SK-N-SH (cell line): ENCODE measurements around the gene FBXO27. TPM values are rescaled to one million over a fixed set of nuclear protein-coding genes. Genes with fewer than 3 reads are reported as not detected.

ENCODE experiments used
- CTCF ChIA-PET: fragments of 300-600, 350-600 bp; formaldehyde crosslinking; extraction: SDS; loops from one replicate; lab custom pipeline; 2021; lab: Yijun Ruan, JAX
- POLR2A ChIA-PET: fragments of 350-600 bp; sonication (Branson Sonifier 250); formaldehyde crosslinking; extraction: SDS; loops from one replicate; lab custom pipeline; 2020; ENCODE audit warnings: antibody characterized with exemption, inconsistent platforms; lab: Yijun Ruan, JAX
- DNase-seq: peaks from one replicate; pipeline ENCODE4 v3.0.0; 2012
- H2AFZ ChIP-seq: fragments of 200-600 bp; sonication (generic); 2 replicates; pipeline ENCODE4 v1.8.1; 2016; ENCODE audit warnings: antibody characterized with exemption, mild to moderate bottlenecking, low read depth
- H3F3A ChIP-seq: fragments of 200-600 bp; sonication (generic); replicated peaks from 2 replicates; pipeline ENCODE3; 2016; ENCODE audit warnings: antibody characterized with exemption, mild to moderate bottlenecking; ENCODE audit not compliant: insufficient read depth
- H3K27ac ChIP-seq, 2 experiments: fragments of 200-500 bp in 1 of 2; fragments of 200-600 bp in 1 of 2; sonication (Bioruptor generic) in 1 of 2; sonication (generic), shearing (Covaris generic) in 1 of 2; 2 replicates each; pipeline versions ENCODE4 v1.5.1 to v1.6.1; 2014 to 2016; ENCODE audit warnings: low read depth in 2 of 2, inconsistent platforms in 1 of 2, low read length in 1 of 2, mild to moderate bottlenecking in 1 of 2, mixed read lengths in 1 of 2
- H3K27me3 ChIP-seq: fragments of 200-600 bp; sonication (generic), shearing (Covaris generic); 2 replicates; pipeline ENCODE4 v1.6.1; 2016; ENCODE audit warnings: mixed run types; ENCODE audit not compliant: insufficient read depth
- H3K36me3 ChIP-seq, 2 experiments: fragments of 200-500 bp in 1 of 2; fragments of 200-600 bp in 1 of 2; sonication (Bioruptor generic) in 1 of 2; sonication (generic) in 1 of 2; replicated peaks in 1 of 2; 2 replicates each; pipeline versions ENCODE3 to v1.5.1; 2014 to 2016; ENCODE audit warnings: low read length in 1 of 2, mild to moderate bottlenecking in 1 of 2; ENCODE audit not compliant: insufficient read depth in 2 of 2, control insufficient read depth in 1 of 2
- H3K4me1 ChIP-seq, 2 experiments: fragments of 200-500 bp in 1 of 2; fragments of 200-600 bp in 1 of 2; sonication (Bioruptor generic) in 1 of 2; sonication (generic), shearing (Covaris generic) in 1 of 2; 2 replicates each; pipeline versions ENCODE4 v1.5.1 to v1.6.1; 2014 to 2016; ENCODE audit warnings: low read depth in 1 of 2, low read length in 1 of 2, mixed run types in 1 of 2; ENCODE audit not compliant: insufficient read depth in 2 of 2, control insufficient read depth in 1 of 2
- H3K4me2 ChIP-seq: fragments of 200-600 bp; sonication (generic), shearing (Covaris generic); 2 replicates; pipeline ENCODE4 v1.6.1; 2017; ENCODE audit warnings: mixed run types
- H3K4me3 ChIP-seq, 2 experiments: fragments of 200-500 bp in 1 of 2; fragments of 200-600 bp in 1 of 2; sonication (Bioruptor generic) in 1 of 2; sonication (generic), shearing (Covaris generic) in 1 of 2; 2 replicates each; pipeline versions ENCODE4 v1.5.1 to v1.8.1; 2014 to 2016; ENCODE audit warnings: low read depth in 2 of 2, inconsistent platforms in 1 of 2, low read length in 1 of 2, mild to moderate bottlenecking in 1 of 2, mixed read lengths in 1 of 2, moderate library complexity in 1 of 2
- H3K79me2 ChIP-seq: fragments of 200-600 bp; sonication (generic); 2 replicates; pipeline ENCODE4 v1.8.1; 2017; ENCODE audit warnings: mild to moderate bottlenecking; ENCODE audit not compliant: insufficient read depth
- H3K9ac ChIP-seq: fragments of 200-600 bp; sonication (generic); 2 replicates; pipeline ENCODE4 v1.6.1; 2017; ENCODE audit warnings: mixed run types
- H3K9me2 ChIP-seq: fragments of 200-600 bp; sonication (generic); 2 replicates; pipeline ENCODE4 v1.6.1; 2017; ENCODE audit warnings: mixed run types
- H3K9me3 ChIP-seq: fragments of 200-600 bp; sonication (generic); 2 replicates; pipeline ENCODE4 v1.6.1; 2017; ENCODE audit warnings: mixed run types, mild to moderate bottlenecking, moderate library complexity
- H4K20me1 ChIP-seq: fragments of 200-600 bp; sonication (generic); 2 replicates; pipeline ENCODE4 v1.6.1; 2017; ENCODE audit warnings: mild to moderate bottlenecking, mixed run types; ENCODE audit not compliant: insufficient read depth
- ELF1 ChIP-seq: IDR thresholded peaks from 2 replicates; pipeline ENCODE4 v1.4.0; 2012
- FOSL2 ChIP-seq: IDR thresholded peaks from 2 replicates; pipeline ENCODE4 v1.4.0; 2012; ENCODE audit warnings: low read depth, mild to moderate bottlenecking, moderate library complexity, borderline replicate concordance
- FOXM1 ChIP-seq: IDR thresholded peaks from 2 replicates; pipeline ENCODE4 v1.4.0; 2012; ENCODE audit warnings: low read depth, mild to moderate bottlenecking
- GABPA ChIP-seq: IDR thresholded peaks from 2 replicates; pipeline ENCODE4 v1.4.0; 2012; ENCODE audit warnings: low read depth, mild to moderate bottlenecking
- GATA2 ChIP-seq: sonication (generic); formaldehyde crosslinking; IDR thresholded peaks from 2 replicates; pipeline ENCODE4 v1.5.0; 2020; ENCODE audit warnings: mild to moderate bottlenecking, missing genetic modification reagents
- MEF2A ChIP-seq: IDR thresholded peaks from 2 replicates; pipeline ENCODE4 v1.4.0; 2012; ENCODE audit warnings: low read depth, borderline replicate concordance
- NRF1 ChIP-seq: IDR thresholded peaks from 2 replicates; pipeline ENCODE4 v1.6.1; 2012; ENCODE audit warnings: low read depth, mild to moderate bottlenecking, low read length
- POLR2AphosphoS5 ChIP-seq: IDR thresholded peaks from 2 replicates; pipeline ENCODE4 v1.6.1; 2012; ENCODE audit warnings: low read depth, low read length
- RAD21 ChIP-seq: IDR thresholded peaks from 2 replicates; pipeline ENCODE4 v1.6.1; 2012; ENCODE audit warnings: mild to moderate bottlenecking, low read length
- RCOR1 ChIP-seq: fragments of 150-350 bp; IDR thresholded peaks from 2 replicates; pipeline ENCODE4 v1.6.1; 2017; ENCODE audit warnings: antibody characterized with exemption, low read length
- SIN3A ChIP-seq: IDR thresholded peaks from 2 replicates; pipeline ENCODE4 v1.6.1; 2012; ENCODE audit warnings: low read depth, mild to moderate bottlenecking, low read length, moderate library complexity, borderline replicate concordance
- TCF12 ChIP-seq: IDR thresholded peaks from 2 replicates; pipeline ENCODE4 v1.4.0; 2012
- WGBS: methylation state at CpG from one replicate; pipeline ENCODE4 v1.1.6; 2017; ENCODE audit warnings: low lambda C conversion rate; 5-methylcytosine and 5-hydroxymethylcytosine counted together
- polyA plus RNA-seq, 3 experiments: library from polyadenylated mRNA; depleted of rRNA; stranded (reverse); fragments of >200 nt; gene quantifications; 2 replicates each; pipeline ENCODE4 v1.2.3, GENCODE V29; 2012
- TF ChIP-seq, protein P1 (sequence below): IDR thresholded peaks from 2 replicates; pipeline ENCODE4 v1.4.0; 2012; ENCODE audit warnings: low read depth, borderline replicate concordance
- TF ChIP-seq, protein P2 (sequence below): IDR thresholded peaks from 2 replicates; pipeline ENCODE4 v1.4.0; 2012; ENCODE audit warnings: low read depth
- TF ChIP-seq, protein P3 (sequence below): fragments of 150-350 bp; IDR thresholded peaks from 2 replicates; pipeline ENCODE4 v1.6.1; 2017; ENCODE audit warnings: antibody characterized with exemption, low read length, low read depth, borderline replicate concordance
- TF ChIP-seq, protein P4 (sequence below): fragments of 200-600 bp; sonication (generic); IDR thresholded peaks from 2 replicates; pipeline ENCODE4 v1.6.1; 2017; ENCODE audit warnings: antibody characterized with exemption, mild to moderate bottlenecking, moderate library complexity
- TF ChIP-seq, protein P5 (sequence below): fragments of 150-350 bp; IDR thresholded peaks from 2 replicates; pipeline ENCODE4 v1.6.1; 2016; ENCODE audit warnings: mild to moderate bottlenecking, low read depth, low read length

FBXO27 gene
- polyA plus RNA-seq, 1 of the 3 experiments (the other 2 are of a cell fraction), result 5.8 TPM

DNA sequence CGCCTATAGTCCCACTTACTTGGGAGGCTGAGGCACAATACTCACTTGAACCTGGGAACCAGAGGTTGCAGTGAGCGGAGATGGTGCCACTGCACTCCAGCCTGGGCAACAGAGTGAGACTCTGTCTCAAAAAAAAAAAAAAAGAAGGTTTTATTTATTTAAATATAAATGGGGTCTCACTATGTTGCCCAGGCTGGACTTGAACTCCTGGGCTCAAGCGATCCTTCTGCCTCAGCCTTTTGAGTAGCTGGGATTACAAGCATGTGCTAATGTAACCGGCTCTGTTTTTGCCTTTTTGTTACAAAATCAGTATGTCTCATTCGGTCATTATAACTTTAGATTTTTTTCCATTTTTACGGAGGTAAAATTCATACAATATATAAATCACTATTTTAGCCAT lies 24.2 kb downstream of the FBXO27 start:
- H3K79me2 ChIP-seq, result no peaks in the 10 kb centered on the region
- POLR2A ChIA-PET, result no interaction called here

DNA sequence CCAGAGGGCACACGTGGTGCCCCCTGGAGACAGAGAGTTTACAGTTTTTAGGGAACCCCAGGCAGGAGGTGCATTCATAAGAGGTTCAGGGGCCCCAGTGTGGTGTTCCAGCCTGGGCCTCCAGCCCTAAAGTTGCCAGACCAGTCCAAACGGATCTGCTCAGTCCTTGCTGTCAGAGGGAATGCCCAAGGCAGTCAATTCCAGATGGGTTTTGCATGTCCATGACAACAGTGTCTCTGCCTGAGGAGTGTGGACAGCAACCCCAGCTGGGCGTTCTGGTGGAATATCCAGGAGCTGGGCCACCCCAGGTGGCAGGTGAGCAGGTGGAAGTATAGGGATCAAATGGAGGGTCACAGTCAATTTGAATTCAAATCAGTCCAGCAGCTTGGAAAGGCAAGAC lies 25.3 kb downstream of the FBXO27 start:
- Histone ChIP-seq H3K4me2 (no peak overlapping the region), H4K20me1 (no peaks in the 10 kb centered on the region), H3K9me2 (no peaks in the 10 kb centered on the region), H3K9me3 (no peaks in the 10 kb centered on the region), H3K9ac (no peak overlapping the region), H3K4me1 (no peaks in the 10 kb centered on the region), H2AFZ (no peak overlapping the region), H3F3A (no peaks in the 10 kb centered on the region), H3K4me3 (no peak overlapping the region), H3K79me2 (no peaks in the 10 kb centered on the region), H3K36me3 (no peaks in the 10 kb centered on the region), H3K27ac (no peak overlapping the region), H3K27me3 (no peaks in the 10 kb centered on the region)
- TF ChIP-seq, protein P1, sequence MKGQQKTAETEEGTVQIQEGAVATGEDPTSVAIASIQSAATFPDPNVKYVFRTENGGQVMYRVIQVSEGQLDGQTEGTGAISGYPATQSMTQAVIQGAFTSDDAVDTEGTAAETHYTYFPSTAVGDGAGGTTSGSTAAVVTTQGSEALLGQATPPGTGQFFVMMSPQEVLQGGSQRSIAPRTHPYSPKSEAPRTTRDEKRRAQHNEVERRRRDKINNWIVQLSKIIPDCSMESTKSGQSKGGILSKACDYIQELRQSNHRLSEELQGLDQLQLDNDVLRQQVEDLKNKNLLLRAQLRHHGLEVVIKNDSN, result no peak
- TF ChIP-seq GABPA (no peak), SIN3A (no peak), GATA2 (CRISPR knock-in tag) (no peak), MEF2A (no peak), TCF12 (no peak), RAD21 (no peak), ELF1 (no peak), FOXM1 (no peak), NRF1 (no peak)
- TF ChIP-seq, protein P2, sequence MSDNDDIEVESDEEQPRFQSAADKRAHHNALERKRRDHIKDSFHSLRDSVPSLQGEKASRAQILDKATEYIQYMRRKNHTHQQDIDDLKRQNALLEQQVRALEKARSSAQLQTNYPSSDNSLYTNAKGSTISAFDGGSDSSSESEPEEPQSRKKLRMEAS, result no peak
- TF ChIP-seq, protein P3, sequence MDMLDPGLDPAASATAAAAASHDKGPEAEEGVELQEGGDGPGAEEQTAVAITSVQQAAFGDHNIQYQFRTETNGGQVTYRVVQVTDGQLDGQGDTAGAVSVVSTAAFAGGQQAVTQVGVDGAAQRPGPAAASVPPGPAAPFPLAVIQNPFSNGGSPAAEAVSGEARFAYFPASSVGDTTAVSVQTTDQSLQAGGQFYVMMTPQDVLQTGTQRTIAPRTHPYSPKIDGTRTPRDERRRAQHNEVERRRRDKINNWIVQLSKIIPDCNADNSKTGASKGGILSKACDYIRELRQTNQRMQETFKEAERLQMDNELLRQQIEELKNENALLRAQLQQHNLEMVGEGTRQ, result no peak
- TF ChIP-seq, protein P4, sequence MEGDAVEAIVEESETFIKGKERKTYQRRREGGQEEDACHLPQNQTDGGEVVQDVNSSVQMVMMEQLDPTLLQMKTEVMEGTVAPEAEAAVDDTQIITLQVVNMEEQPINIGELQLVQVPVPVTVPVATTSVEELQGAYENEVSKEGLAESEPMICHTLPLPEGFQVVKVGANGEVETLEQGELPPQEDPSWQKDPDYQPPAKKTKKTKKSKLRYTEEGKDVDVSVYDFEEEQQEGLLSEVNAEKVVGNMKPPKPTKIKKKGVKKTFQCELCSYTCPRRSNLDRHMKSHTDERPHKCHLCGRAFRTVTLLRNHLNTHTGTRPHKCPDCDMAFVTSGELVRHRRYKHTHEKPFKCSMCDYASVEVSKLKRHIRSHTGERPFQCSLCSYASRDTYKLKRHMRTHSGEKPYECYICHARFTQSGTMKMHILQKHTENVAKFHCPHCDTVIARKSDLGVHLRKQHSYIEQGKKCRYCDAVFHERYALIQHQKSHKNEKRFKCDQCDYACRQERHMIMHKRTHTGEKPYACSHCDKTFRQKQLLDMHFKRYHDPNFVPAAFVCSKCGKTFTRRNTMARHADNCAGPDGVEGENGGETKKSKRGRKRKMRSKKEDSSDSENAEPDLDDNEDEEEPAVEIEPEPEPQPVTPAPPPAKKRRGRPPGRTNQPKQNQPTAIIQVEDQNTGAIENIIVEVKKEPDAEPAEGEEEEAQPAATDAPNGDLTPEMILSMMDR, result no peak
- no peak for DNase-seq
- ChIA-PET POLR2A (no interaction called here), CTCF (no interaction called here)
- WGBS, result 41% methylated on average over 3 of the region's 3 CpGs

More for the DNA sequence above, 24.2 kb downstream of the FBXO27 start:
- Histone ChIP-seq H3K27me3 (no peaks in the 10 kb centered on the region), H4K20me1 (no peaks in the 10 kb centered on the region), H2AFZ (no peak overlapping the region), H3K9ac (no peak overlapping the region), H3K4me1 (no peaks in the 10 kb centered on the region), H3K36me3 (no peaks in the 10 kb centered on the region), H3K4me3 (no peak overlapping the region), H3F3A (no peaks in the 10 kb centered on the region), H3K4me2 (no peak overlapping the region), H3K9me2 (no peaks in the 10 kb centered on the region), H3K9me3 (no peaks in the 10 kb centered on the region), H3K27ac (no peak overlapping the region)
- CTCF ChIA-PET, result no interaction called here
- DNase-seq, result no peak
- 88% methylated on average over 6 of the region's 6 CpGs for WGBS
- TF ChIP-seq GATA2 (CRISPR knock-in tag) (no peak), POLR2AphosphoS5 (no peak), FOXM1 (no peak), FOSL2 (no peak), RCOR1 (no peak)
- TF ChIP-seq, protein P5, sequence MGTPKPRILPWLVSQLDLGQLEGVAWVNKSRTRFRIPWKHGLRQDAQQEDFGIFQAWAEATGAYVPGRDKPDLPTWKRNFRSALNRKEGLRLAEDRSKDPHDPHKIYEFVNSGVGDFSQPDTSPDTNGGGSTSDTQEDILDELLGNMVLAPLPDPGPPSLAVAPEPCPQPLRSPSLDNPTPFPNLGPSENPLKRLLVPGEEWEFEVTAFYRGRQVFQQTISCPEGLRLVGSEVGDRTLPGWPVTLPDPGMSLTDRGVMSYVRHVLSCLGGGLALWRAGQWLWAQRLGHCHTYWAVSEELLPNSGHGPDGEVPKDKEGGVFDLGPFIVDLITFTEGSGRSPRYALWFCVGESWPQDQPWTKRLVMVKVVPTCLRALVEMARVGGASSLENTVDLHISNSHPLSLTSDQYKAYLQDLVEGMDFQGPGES, result no peak
